Mesenchymal stem cell (in vitro differentiated cells and primary cell): ENCODE results near the gene FBXL17. TPM values are rescaled to one million over a fixed set of nuclear protein-coding genes. Genes with fewer than 3 reads are reported as not detected.
A peak's percentile ranks its signal among the peaks of the same experiment; 100 is the strongest.

Experiments used
- DNase-seq: peaks from one replicate; pipeline ENCODE4 v3.0.0-alpha.2; 2013
- H2AFZ ChIP-seq: one replicate; pipeline ENCODE4 v1.6.1; 2013; ENCODE audit warnings: low read depth, mild to moderate bottlenecking, control low read depth, inconsistent platforms, low read length, moderate library complexity
- H2AK5ac ChIP-seq: 2 replicates; pipeline ENCODE4 v1.6.1; 2013; ENCODE audit warnings: low read length, moderate library complexity, mild to moderate bottlenecking, inconsistent platforms; ENCODE audit not compliant: severe bottlenecking
- H2BK120ac ChIP-seq: one replicate; pipeline ENCODE4 v1.6.1; 2013; ENCODE audit warnings: low read depth, mild to moderate bottlenecking, inconsistent platforms, low read length, moderate library complexity
- H2BK12ac ChIP-seq, 2 experiments: one replicate each; pipeline ENCODE4 v1.6.1; 2013; ENCODE audit warnings: inconsistent platforms in 2 of 2, low read length in 2 of 2, mild to moderate bottlenecking in 2 of 2, moderate library complexity in 2 of 2, control low read depth in 1 of 2
- H2BK15ac ChIP-seq: one replicate; pipeline ENCODE4 v1.6.1; 2013; ENCODE audit warnings: mild to moderate bottlenecking, low read depth, inconsistent platforms; ENCODE audit not compliant: poor library complexity, severe bottlenecking
- H2BK5ac ChIP-seq: 2 replicates; pipeline ENCODE4 v1.6.1; 2013; ENCODE audit warnings: low read depth, mild to moderate bottlenecking, low read length, control low read depth, inconsistent platforms; ENCODE audit not compliant: poor library complexity, severe bottlenecking
- H3K14ac ChIP-seq, 2 experiments: one replicate each; pipeline ENCODE4 v1.6.1; 2013; ENCODE audit warnings: inconsistent platforms in 2 of 2, low read length in 2 of 2, control low read depth in 1 of 2, mild to moderate bottlenecking in 1 of 2, moderate library complexity in 1 of 2
- H3K18ac ChIP-seq, 2 experiments: one replicate each; pipeline ENCODE4 v1.6.1; 2013; ENCODE audit warnings: inconsistent platforms in 2 of 2, low read length in 2 of 2, control low read depth in 1 of 2, low read depth in 1 of 2, mild to moderate bottlenecking in 1 of 2
- H3K23ac ChIP-seq, 2 experiments: one replicate each; pipeline ENCODE4 v1.6.1; 2013; ENCODE audit warnings: inconsistent platforms in 2 of 2, low read length in 2 of 2, mild to moderate bottlenecking in 2 of 2, moderate library complexity in 2 of 2, control low read depth in 1 of 2
- H3K27ac ChIP-seq: 2 replicates; pipeline ENCODE4 v1.5.1; 2013; ENCODE audit warnings: mild to moderate bottlenecking, moderate library complexity, low read length, control low read depth, inconsistent platforms; ENCODE audit not compliant: poor library complexity, severe bottlenecking
- H3K27me3 ChIP-seq, 2 experiments: 2 replicates each; pipeline versions ENCODE4 v1.6.1 to v1.7.0; 2013; ENCODE audit warnings: low read length in 2 of 2, mild to moderate bottlenecking in 2 of 2, moderate library complexity in 2 of 2, control low read depth in 1 of 2, inconsistent platforms in 1 of 2; ENCODE audit not compliant: control insufficient read depth in 1 of 2, insufficient read depth in 1 of 2
- H3K36me3 ChIP-seq, 2 experiments: 2 replicates each; pipeline versions ENCODE4 v1.6.1 to v1.7.0; 2013; ENCODE audit warnings: low read length in 2 of 2, control low read depth in 1 of 2, inconsistent platforms in 1 of 2, low read depth in 1 of 2, mild to moderate bottlenecking in 1 of 2; ENCODE audit not compliant: insufficient read depth in 2 of 2, control insufficient read depth in 1 of 2
- H3K4ac ChIP-seq, 2 experiments: one replicate each; pipeline ENCODE4 v1.6.1; 2013; ENCODE audit warnings: inconsistent platforms in 2 of 2, low read length in 2 of 2, mild to moderate bottlenecking in 2 of 2, moderate library complexity in 2 of 2, control low read depth in 1 of 2, low read depth in 1 of 2
- H3K4me1 ChIP-seq: 2 replicates; pipeline ENCODE4 v1.6.1; 2013; ENCODE audit warnings: low read depth, low read length, control low read depth; ENCODE audit not compliant: control insufficient read depth, insufficient read depth
- H3K4me2 ChIP-seq: 2 replicates; pipeline ENCODE4 v1.6.1; 2013; ENCODE audit warnings: low read length, mild to moderate bottlenecking, inconsistent platforms; ENCODE audit not compliant: poor library complexity, severe bottlenecking
- H3K4me3 ChIP-seq, 2 experiments: 2 replicates each; pipeline versions ENCODE4 v1.5.1 to v1.7.0; 2013; ENCODE audit warnings: low read length in 2 of 2, mild to moderate bottlenecking in 2 of 2, control low read depth in 1 of 2, low read depth in 1 of 2; ENCODE audit not compliant: insufficient read depth in 1 of 2
- H3K79me1 ChIP-seq: replicated peaks from 2 replicates; pipeline ENCODE4 v1.6.1; 2013; ENCODE audit warnings: mild to moderate bottlenecking, control low read depth, low read length, inconsistent platforms; ENCODE audit not compliant: poor library complexity, severe bottlenecking
- H3K9ac ChIP-seq: 2 replicates; pipeline ENCODE4 v1.7.0; 2013; ENCODE audit warnings: mild to moderate bottlenecking, low read length, moderate library complexity
- H3K9me3 ChIP-seq: 2 replicates; pipeline ENCODE4 v1.7.0; 2013; ENCODE audit warnings: mild to moderate bottlenecking, low read length; ENCODE audit not compliant: control insufficient read depth
- H4K8ac ChIP-seq: one replicate; pipeline ENCODE4 v1.6.1; 2013; ENCODE audit warnings: inconsistent platforms, mild to moderate bottlenecking, low read length, moderate library complexity
- H4K91ac ChIP-seq: one replicate; pipeline ENCODE4 v1.6.1; 2013; ENCODE audit warnings: mild to moderate bottlenecking, low read length, inconsistent platforms
- WGBS: methylation state at CpG from one replicate; pipeline ENCODE4 v1.1.7; 2013; ENCODE audit warnings: mixed read lengths; 5-methylcytosine and 5-hydroxymethylcytosine counted together
- small RNA-seq: library from polyadenylated mRNA; stranded (forward); fragments of <200 nt; extraction: miRNeasy Mini kit (QIAGEN cat#:217004); gene quantifications from one replicate; pipeline ENCODE3, GENCODE V24; 2013; ENCODE audit warnings: low read depth

The FBXL17 gene

DNA sequence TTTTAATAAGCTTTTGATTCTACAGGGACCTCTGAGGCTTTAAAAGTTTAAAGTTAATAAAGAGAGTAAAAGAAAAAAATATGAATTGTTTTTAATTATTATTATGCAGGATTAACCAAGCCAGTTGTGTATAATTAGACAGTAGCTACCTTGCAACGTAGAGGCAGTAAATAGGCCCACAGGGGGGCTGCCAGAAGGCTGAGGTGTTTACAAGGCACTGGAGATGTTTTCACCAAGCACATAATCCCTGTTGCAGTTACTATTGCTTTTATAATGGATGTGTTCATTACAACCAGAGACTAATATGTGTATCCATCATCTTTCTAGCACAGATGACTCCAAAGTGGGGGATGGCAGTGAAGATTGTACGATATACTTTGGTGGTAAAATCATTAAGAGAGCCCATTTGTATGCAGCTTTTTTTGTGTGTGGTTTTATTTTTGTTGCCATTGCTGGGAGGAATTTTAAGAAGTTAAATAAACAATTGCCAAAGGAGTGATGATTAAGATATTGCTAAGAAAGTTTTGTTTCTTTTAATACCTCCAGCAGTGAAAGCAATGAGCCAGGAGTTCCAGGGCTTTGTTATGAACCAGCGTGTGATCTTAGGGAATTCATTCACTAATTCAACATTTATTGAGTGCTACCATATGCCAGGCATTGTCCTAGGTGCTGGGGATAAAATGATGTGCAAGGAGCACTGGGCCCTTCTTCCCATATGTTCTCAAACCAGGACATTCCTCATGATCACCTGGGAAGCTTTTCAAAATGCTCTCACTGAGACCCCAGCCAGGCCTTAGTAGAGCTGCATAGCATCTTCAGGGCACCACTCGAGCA, 572.5 kb downstream of the FBXL17 start:
- Histone ChIP-seq H3K9ac (no peak overlapping the region), H2BK15ac (no peak overlapping the region), H4K91ac (no peak overlapping the region), H3K4me1 (peaks cover 24% of the 10 kb centered on the region), H2BK5ac (no peak overlapping the region), H2BK120ac (no peak overlapping the region), H3K79me1 (no peaks in the 10 kb centered on the region), H2AK5ac (no peak overlapping the region), H2BK12ac (no peak overlapping the region), H3K23ac (no peak overlapping the region), H3K4me3 (no peak overlapping the region), H3K14ac (no peak overlapping the region), H3K36me3 (no peaks in the 10 kb centered on the region), H3K4me2 (no peak overlapping the region), H3K27ac (peak overlapping the region; percentile 56), H4K8ac (no peak overlapping the region), H3K27me3 (no peaks in the 10 kb centered on the region), H3K9me3 (no peaks in the 10 kb centered on the region), H3K4ac (no peak overlapping the region), H2AFZ (no peak overlapping the region), H3K18ac (peak overlapping the region in 1 of 2 experiments; percentile 68)
- peak; percentile 24 for DNase-seq
- WGBS = 43% methylated on average over 3 of the region's 4 CpGs

Small RNA genes within 50 kb of the gene (small RNA-seq; reads per million reads assigned to genes)
- not detected for gene RN7SKP122
